Cardiac muscle cell (in vitro differentiated cells and primary cell): Measurements from ENCODE around the gene CACNA1C. TPM values are rescaled to one million over a fixed set of nuclear protein-coding genes. Genes with fewer than 3 reads are reported as not detected.

ENCODE experiments used
- DNase-seq, 2 donors: peaks; one replicate each; pipeline versions ENCODE4 v3.0.0 to v3.0.0-alpha.2; 2010 to 2017; ENCODE audit warnings: low read depth in 1 of 2, low spot score in 1 of 2
- H3K27ac ChIP-seq: fragments of 200-600 bp; sonication (generic); 2 replicates; pipeline ENCODE4 v1.5.1; 2016
- H3K27me3 ChIP-seq: fragments of 200-600 bp; sonication (generic); 2 replicates; pipeline ENCODE4 v1.6.0; 2016; ENCODE audit warnings: control low read depth
- H3K36me3 ChIP-seq: fragments of 200-600 bp; sonication (generic); 2 replicates; pipeline ENCODE4 v1.5.1; 2016; ENCODE audit warnings: control low read depth
- H3K4me1 ChIP-seq: fragments of 200-600 bp; sonication (generic); 2 replicates; pipeline ENCODE4 v1.8.1; 2017; ENCODE audit warnings: low read depth, mild to moderate bottlenecking, mixed run types
- H3K4me3 ChIP-seq: fragments of 200-600 bp; sonication (generic); 2 replicates; pipeline ENCODE4 v1.5.1; 2016; ENCODE audit warnings: mild to moderate bottlenecking
- H3K9me3 ChIP-seq: fragments of 200-600 bp; sonication (generic); 2 replicates; pipeline ENCODE4 v1.5.1; 2017; ENCODE audit warnings: low read depth, mild to moderate bottlenecking, control low read depth
- polyA plus RNA-seq: library from polyadenylated mRNA; unstranded; fragments of >200 nt; fragmentation: Nextera tagmentation; extraction: Ambion mirVana; gene quantifications from 2 replicates; pipeline ENCODE4 v1.2.1, GENCODE V29; 2016
- total RNA-seq: library from RNA; depleted of rRNA; stranded (reverse); fragments of >200 nt; gene quantifications from 2 replicates; pipeline ENCODE4 v1.2.3, GENCODE V29; 2016
- TF ChIP-seq, protein P1 (sequence below): IDR thresholded peaks from 2 replicates; pipeline ENCODE4 v1.5.1; 2012; ENCODE audit warnings: low read depth, mild to moderate bottlenecking, low read length

CACNA1C gene
- total and polyA plus RNA-seq, 2 experiments from 2014 or later: 40.8 to 77.8 TPM

- DNase-seq: peak; percentile 54 to 67
- TF ChIP-seq, protein P1, sequence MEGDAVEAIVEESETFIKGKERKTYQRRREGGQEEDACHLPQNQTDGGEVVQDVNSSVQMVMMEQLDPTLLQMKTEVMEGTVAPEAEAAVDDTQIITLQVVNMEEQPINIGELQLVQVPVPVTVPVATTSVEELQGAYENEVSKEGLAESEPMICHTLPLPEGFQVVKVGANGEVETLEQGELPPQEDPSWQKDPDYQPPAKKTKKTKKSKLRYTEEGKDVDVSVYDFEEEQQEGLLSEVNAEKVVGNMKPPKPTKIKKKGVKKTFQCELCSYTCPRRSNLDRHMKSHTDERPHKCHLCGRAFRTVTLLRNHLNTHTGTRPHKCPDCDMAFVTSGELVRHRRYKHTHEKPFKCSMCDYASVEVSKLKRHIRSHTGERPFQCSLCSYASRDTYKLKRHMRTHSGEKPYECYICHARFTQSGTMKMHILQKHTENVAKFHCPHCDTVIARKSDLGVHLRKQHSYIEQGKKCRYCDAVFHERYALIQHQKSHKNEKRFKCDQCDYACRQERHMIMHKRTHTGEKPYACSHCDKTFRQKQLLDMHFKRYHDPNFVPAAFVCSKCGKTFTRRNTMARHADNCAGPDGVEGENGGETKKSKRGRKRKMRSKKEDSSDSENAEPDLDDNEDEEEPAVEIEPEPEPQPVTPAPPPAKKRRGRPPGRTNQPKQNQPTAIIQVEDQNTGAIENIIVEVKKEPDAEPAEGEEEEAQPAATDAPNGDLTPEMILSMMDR: no peak
- H3K36me3 ChIP-seq: no peaks in the 10 kb centered on the region
Measured at GRCh38 chr12:2288001-2288400, 235.2 kb downstream of the CACNA1C start.

GRCh38 chr12:2288471-2288870 lies 235.7 kb downstream of the CACNA1C start:
- H3K9me3 ChIP-seq: no peaks in the 10 kb centered on the region
- no peak overlapping the region for H3K27ac ChIP-seq
- H3K27me3 ChIP-seq: no peaks in the 10 kb centered on the region
- TF ChIP-seq, protein P1: no peak
- H3K4me3 ChIP-seq: no peak overlapping the region
- no peak for DNase-seq
- peaks cover 91% of the 10 kb centered on the region for H3K4me1 ChIP-seq
- H3K36me3 ChIP-seq: no peaks in the 10 kb centered on the region

More at GRCh38 chr12:2288001-2288400, 235.2 kb downstream of the CACNA1C start:
- Histone ChIP-seq H3K4me3 (no peak overlapping the region), H3K27ac (no peak overlapping the region), H3K27me3 (no peaks in the 10 kb centered on the region), H3K9me3 (no peaks in the 10 kb centered on the region), H3K4me1 (peaks cover 88% of the 10 kb centered on the region)

GRCh38 chr12:2288875-2289274 lies 236.1 kb downstream of the CACNA1C start:
- Histone ChIP-seq H3K27ac (no peak overlapping the region), H3K9me3 (no peaks in the 10 kb centered on the region), H3K27me3 (no peaks in the 10 kb centered on the region), H3K4me3 (no peak overlapping the region), H3K36me3 (no peaks in the 10 kb centered on the region), H3K4me1 (peaks cover 87% of the 10 kb centered on the region)
- TF ChIP-seq, protein P1: no peak
- no peak for DNase-seq

- TF ChIP-seq, protein P1: no peak
- Histone ChIP-seq H3K27ac (no peak overlapping the region), H3K9me3 (no peaks in the 10 kb centered on the region), H3K27me3 (no peaks in the 10 kb centered on the region), H3K4me3 (no peak overlapping the region), H3K4me1 (peaks cover 81% of the 10 kb centered on the region), H3K36me3 (no peaks in the 10 kb centered on the region)
- no peak for DNase-seq
Measured at GRCh38 chr12:2289525-2289924, 236.7 kb downstream of the CACNA1C start.

DNA sequence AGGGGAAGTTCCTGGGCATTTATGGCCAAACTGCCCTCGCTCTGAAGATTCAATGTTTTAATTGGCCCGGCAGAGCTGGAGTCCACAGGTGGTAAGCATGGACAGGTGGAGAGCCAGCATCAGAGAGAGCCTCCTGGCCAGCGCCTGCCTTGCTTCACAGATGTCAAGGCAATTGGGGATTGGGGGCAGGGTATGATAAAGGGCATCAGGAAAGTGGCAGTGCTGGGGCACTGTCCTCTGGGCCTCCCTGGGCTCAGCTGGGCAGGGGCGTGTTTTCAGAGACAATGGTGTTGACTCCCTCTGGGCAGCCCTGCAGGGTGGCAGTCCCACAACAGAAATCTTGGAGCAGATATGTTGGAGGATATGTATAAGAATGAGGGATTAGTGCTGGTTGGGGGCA lies 237.3 kb downstream of the CACNA1C start:
- Histone ChIP-seq H3K9me3 (no peaks in the 10 kb centered on the region), H3K36me3 (no peaks in the 10 kb centered on the region), H3K27me3 (no peaks in the 10 kb centered on the region), H3K4me3 (no peak overlapping the region), H3K27ac (no peak overlapping the region), H3K4me1 (peaks cover 75% of the 10 kb centered on the region)
- no peak for DNase-seq
- TF ChIP-seq, protein P1: no peak

- no peak overlapping the region for H3K4me3 ChIP-seq
- TF ChIP-seq, protein P1: no peak
- H3K4me1 ChIP-seq: peaks cover 70% of the 10 kb centered on the region
- H3K9me3 ChIP-seq: no peaks in the 10 kb centered on the region
- no peak for DNase-seq
- H3K27me3 ChIP-seq: no peaks in the 10 kb centered on the region
- H3K36me3 ChIP-seq: no peaks in the 10 kb centered on the region
- no peak overlapping the region for H3K27ac ChIP-seq
Measured at GRCh38 chr12:2290516-2291065, 237.8 kb downstream of the CACNA1C start.
